ENCODE results near the gene FYCO1.

Gene FYCO1

DNA sequence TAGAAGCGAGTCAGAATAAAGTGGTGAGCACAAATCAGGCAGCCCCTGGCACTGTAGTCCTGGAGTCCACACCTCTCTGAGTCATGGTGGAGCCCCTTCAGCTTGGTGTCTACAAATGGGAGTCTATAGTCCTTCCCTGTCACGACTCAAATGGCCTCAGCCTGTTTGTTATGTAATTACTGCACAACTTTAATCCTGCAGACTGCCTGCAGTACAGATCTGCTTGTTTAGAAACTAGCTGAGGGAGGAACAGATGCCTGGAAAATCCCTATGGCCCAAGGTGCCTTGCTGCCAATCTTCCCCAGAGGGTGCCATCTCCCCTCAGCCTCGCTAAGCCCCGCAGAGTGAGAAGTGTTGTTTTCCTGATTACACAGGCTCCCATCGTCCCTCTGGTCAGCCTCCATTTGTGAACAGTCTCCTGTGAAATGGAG, 56.3 kb downstream of the FYCO1 start:
- DNase-seq = no peak

DNA sequence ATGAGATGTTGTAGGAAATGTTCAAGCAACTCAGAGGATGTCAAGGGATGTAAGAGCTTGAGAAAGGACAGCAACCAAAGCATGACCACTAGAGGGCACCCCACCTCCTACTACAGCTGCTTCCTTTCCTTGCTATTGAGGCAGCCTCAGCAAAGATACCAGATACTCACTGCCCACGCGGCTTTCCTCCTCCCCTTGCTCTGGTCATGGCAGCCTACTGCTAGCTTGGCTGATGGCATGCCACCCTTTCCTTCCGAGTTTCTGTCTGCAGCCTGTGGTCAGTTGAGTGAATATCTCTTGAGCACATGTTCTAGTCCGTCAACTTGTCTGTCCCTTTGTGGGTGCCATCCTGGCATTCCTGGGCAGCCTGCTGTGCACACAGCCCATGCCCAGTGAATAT, 56.8 kb downstream of the FYCO1 start:
- peak; percentile 46 for DNase-seq

DNA sequence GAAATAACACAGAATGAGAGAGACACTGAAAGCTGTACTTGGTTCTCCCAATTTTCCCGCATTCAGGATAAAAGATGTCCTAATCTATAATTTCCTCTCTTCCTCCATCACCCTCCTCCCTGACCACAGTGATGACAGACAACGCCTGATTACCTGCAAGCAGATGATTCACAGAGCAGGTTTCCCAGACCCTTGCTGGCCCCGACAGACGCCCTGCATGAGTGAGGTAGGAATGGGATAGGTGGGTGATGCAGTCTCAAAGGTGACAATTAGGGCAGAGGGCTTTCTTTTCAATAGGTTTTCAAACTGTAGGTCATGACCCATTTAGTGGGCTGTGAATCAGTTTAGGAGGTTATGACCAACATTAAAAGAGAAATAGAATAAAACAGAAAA, 57.6 kb downstream of the FYCO1 start:
- DNase-seq = no peak

DNA sequence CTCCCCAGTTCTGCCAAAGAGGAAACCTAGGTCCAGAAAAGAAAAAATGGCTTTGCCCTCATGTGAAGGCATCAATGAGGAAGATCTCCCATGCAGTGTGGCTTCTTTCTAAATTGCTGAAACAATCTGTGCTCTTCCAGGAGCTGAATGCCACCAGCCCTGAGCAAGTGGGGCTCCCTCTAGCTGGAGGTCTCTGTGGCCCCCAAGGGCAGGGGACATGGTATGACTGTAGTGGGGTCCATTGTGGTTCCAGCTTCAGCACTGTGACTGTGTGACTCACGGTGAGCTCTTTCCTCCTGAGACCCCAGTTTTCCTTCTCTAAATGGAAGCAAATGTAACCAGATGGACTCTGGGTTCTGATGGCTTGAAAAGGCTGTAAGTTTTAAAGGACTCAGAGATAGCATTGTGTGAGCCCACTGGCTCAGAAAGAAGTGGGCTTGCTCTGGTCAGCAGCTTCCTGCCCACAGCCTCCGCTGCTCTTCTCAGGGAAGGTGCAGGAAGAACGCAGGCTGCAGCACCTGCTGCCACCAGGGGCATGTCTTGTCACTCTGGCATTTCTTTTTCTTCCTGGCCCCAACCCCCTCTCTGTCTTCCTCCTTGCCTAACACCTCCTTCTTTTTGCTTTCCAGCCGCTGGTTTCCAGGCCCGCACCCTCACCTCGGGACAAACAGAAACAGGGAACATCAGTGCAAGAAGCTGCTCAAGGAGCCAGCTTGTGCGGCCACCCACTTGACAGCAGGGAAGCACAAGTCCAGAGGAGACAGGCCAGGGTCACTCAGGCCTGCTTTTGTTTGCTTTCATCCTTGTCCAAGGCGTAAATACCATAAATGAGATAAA, 58.2 kb downstream of the FYCO1 start:
- DNase-seq = no peak

DNA sequence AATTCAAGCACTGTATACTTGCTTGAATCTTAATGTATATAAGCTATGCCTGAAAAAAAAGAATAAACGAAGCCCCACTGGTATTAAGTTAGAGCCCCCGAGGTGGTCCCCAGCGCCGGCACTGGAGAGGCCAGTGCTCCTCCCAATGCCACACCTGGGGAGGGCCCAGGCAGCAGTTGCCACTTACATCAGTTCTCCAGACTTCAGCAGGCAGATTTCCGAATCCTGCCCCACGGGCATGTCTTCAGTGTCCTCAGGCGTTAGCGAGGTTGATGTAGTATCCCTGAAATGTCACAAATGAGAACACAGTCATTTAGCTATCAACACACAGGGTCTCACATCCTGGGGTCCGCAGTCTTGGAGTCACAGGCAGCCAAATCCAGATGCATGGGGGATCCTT, 59.4 kb downstream of the FYCO1 start:
- no peak for DNase-seq

DNA sequence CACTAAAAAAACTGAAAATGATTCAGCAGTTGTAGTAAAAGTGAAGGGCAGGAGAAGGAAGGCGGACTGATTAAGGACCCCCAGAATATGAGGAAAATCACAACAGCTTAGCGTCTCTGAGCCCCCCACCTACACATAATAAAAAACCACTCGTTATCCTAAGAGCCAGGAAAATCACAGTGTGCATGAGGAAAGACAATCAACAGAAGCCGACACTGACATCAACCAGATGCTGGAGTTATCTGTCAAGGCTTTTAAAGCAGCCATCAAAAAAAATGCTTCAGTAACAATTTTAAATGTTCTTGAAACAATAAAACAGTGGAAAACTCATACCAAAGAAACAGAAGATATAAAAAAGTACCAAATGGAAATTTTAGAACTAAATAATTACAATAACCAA, 62.0 kb downstream of the FYCO1 start:
- no peak for DNase-seq

DNA sequence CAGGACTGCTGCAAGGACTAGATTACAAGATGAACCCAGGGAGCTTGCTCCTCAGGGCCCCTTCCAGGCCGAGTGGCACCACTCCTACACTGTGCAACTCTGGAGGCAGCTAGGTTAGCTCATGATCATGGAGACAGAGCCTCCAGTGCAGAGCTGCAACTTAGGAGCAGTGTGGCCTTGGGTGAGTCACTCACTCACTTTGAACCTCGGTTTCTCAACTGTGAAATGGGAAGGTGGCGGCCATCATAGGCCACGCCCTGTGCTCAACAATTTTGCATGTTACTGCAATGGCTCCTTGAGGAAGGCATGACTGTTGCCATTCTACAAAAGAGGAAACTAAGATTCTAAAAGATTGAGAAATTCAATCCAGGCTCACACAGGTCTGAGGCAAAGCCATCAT, 63.5 kb downstream of the FYCO1 start:
- DNase-seq = no peak

DNA sequence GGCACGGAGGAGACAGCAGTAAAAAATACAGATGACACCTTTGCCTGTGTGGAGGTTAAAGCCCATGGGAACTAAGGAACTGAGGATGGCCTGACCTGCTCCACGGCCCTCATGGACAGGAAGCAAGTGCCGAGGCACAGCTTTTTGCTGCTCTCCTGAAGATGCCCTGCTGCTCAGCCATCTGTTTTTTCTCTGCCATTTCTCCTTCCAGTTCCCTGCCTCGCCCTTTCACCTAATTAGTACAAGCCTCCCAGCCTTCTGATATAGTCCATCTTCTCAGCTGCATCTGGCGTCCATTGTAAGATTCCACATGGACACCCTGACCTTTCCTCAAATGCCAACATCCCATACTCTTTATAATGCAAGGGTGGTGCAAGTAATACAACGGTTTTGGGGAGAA, 64.1 kb downstream of the FYCO1 start:
- no peak for DNase-seq

DNA sequence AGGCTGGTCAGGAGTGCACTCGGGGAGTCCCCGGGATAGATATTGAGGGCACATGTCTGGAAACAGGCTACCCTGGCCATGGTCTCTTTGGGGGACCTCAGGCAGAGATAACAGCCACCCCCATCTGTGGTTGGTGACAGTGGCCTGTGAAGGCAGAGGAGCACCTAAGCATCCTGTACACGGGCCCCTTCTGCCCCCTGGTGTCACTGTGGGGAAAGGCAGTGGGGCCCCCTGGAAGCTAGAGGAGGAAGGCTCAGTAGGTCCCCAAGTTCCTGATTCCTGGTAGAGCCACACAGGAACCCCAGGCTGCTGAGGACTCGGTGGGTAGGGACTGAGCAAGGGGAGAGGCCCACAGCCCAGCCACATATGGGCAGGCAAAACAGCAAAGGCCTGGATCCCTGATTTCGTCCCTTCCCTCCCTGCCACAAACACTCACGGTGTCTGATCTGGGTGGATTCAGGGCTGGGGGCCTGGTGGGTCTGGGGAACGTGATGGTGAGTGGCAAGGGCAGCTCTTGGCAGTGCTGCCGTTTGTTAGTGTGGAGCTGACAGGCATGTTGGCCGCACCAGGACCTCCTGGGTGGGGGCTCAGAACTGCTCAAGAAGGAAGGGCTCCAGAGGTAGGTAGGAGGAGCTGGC, 66.5 kb downstream of the FYCO1 start:
- DNase-seq = no peak

DNA sequence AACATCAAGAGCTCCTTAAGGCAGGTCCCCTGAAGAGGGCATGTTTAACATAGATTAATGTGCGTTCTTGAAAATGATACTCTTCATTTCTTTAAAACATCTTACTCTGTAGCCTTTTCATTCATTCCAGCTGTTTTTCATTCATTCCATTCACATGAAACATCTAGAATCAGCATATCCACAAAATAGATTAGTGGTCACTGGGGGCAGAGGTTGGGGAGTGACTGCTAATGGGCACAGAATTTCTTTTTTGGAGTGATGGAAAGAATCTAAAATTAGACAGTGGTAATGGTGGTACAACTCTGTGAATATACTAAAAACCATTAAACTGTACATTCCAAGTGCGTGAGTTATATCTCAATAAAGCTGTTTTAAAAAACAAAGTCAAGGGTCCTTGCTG, 67.7 kb downstream of the FYCO1 start:
- DNase-seq = no peak

DNA sequence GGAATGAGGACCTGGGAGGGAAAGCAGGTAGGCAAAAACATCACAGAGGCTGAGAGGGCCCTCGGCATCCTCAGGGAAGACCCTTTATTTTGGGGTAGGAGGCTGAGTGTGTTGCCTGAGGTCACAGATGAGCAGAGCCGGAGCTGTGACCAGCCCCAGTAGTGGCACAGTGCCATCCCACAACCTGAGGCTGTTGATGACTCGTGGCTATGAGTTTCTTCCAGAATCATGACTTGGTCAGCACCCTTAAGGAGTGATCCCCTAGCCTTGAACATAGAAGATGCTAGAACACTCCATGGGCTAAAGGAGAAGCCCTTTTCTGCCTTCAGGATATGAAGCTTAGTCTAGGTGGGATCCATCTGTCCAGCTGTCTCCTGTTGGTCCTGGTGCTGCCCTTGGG, 71.9 kb downstream of the FYCO1 start:
- no peak for DNase-seq

DNA sequence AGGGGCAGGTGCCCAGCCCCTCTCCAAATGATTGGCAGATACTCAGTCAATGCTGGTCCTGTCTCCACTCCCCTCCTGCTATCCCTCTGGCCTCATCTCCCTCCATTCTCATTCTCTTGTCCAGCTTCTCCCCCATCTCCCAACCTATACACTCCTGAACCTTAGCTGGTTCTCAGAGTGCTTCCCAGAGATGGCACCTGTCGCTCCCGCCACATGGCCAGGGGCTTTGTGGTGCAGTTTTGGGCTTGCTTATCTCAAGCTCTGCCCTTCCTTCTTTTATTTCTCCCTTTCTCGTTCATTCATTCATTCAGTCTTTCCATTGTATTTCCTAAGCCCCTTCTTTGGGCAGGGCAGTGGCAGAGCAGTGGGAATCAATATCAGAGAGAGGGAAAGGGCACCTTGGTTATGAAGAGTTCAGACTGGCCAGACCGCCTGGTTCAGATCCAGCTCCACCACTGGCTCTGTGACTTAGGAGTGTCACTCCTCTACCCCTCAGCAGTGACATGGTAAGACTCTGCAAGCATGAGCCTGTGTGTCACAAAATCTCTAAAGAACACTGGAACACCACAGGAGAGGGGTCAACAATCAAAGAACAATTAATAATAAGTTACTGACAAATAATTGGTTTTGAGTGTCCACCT, 72.6 kb downstream of the FYCO1 start:
- no peak for DNase-seq

DNA sequence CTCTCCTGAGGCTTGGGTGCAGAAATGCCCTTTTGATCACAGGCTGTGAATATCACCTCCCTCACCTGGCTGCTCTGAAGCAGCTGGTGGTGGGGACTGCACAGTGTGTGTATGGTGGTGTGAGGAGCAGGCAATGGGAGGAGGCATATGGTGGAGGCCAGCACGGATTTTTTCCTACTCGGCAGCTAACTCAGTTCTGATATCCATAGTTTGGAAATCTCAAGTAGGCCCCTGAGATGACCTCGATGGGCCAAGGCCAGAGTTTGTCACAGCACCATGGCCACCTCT, 73.6 kb downstream of the FYCO1 start:
- no peak for DNase-seq

DNA sequence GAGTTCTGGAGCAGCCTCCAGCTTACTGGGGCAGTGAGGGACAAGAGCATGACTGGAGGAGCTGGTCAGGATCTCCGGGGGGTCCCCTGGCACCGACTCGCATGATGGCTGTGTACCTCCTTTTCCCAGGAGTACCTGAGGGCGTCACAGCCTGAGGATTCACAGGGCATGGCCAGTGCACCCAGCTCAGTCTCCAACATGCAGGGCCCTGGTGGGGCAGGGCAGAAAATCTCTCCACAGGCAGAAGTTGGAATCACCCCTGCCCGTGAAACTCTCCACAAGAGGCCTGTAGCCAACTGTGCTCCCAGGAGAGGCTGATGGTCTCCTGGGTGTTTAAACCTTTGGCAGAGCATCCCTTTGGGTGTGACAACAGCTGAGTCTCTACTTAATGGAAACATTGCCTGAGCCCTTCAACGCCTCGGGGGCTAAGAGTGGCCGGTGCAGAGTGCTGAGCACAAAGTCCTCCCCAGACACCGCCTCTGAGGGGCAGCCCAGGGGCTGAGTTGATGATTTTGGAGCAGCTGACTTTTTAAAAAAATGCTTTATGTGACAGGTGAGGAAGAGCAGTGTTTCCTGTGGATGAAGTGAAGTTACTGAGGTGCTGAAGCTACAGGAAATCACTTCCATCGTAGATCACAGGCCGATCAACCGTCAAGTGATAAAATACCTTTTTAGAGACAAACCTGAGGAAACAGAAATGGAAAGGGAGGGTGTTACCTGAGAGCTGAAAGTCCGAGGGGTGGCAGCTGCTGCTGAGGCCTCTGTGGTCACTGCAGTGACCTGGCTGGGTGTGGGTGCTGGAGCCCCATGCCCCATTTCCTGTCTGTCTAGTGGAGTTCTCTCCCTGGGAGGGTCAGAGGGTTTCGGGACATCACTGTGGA, 74.2 kb downstream of the FYCO1 start:
- DNase-seq = no peak

DNA sequence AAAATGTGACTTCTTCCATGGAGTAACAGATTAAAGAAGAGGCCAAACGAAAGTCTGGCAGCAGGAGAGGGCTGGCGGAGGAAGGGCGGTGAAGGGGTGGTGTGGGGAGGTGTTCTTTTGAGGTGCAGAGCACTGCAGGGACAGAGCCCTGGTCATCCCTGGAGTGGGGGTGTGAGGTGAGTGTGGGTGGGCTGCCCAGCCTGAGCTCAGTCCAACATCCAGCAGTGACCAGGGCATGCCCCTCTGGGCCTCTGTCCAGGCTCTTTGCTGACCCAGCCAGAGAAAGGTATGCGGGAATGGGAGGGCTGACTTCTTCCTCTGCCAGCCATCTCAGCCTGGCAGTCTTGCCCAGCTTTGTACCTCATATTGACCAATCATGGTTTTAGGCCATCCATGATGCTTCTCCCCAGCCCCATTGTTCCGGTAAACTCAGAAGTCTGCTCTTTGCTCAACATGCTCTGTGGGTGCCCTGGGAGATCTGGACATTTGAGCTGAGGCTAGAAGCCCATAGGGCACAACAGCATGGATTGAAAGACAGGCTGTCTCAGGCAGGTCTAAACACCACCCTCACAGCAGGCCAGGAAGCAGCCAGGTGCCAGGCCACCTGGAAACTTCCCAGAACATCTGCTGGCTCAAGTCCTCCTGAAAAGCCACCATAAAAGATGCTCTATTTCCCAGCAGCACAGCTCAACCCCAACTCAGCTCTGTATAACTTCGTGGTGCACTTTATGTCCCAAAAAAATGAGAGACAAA, 78.3 kb downstream of the FYCO1 start:
- no peak for DNase-seq

DNA sequence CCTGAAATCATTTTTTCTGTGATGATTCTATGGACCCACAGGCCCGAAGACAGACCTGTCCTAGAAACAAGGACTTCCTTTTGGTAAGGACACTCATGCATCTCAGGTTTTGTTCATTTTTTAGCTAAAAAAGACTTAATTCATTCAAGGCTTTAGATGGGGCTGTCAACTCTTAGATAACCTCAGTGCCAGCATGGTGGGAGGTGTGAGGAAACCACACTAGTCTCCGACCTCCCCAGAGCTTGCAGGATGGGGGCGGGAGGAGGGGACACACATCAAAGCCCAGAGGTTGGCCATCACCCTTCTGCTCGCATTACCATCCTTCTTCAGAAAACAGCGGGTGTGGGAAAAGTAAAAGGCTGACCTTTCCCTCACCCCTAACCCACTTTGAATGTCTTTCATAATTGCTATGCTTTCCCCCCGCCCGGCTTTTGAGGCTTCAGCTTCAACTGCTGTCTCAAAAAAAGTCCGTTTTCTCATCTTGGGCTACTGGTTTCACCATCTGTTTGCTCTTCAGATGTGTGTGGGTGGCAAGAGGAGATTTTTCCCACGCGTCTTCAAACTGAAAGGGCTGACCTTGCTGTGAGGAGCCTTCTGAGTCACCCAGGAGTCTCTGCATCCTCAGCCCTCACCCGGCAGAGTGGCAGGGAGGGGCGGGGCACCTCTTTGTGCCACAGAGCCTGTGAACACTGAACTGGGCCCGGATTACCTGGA, 79.9 kb downstream of the FYCO1 start:
- no peak for DNase-seq

DNA sequence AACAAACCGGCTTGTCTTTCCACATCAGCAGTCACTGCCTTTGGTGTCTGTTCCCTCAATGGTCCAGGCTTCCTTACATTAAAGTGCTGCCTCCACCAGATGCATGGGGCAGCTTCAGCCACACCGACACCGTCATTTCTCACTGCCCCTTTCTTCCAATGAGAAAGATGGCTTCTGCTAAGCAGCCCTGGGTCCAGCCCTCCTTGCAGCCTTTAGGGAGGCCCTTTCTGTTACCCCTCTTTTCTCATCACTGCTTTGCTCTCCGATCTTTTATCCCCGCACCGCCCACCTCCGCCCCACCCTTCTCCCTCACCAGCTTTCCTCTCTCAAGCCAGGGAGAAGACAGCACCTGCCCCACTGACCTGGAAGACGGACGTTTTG, 80.6 kb downstream of the FYCO1 start:
- no peak for DNase-seq

DNA sequence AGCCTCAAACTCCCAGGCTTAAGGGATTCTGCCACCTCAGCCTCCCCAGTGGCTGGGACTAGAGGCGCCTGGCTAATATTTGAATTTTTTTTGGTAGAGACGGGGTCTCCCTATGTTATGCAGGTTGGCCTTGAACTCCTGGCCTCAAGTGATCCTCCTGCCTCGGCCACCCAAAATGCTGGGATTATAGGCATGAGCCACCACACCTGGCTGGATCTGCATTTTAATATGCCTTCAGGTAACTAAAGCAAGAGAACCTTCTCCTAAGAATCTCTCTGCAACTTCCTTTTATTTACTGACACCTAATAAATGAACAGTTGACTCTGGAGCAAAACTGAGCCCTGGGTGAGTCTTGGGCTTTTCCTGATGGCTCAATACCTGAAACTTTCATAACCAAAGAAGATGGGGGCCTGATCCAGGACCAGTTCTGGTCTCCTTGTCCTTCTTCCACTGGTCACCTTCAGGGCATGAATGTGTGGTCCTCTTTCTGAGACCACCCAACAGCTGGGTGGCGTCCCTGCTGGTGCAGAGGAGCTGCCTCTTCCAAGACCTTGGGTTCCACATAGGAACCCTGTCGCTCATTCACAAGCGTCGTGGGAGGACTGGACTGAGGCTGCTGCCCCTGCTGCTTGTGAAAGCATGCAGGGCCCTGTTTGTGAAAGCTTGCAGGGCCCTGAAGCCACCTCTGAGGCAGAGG, 81.1 kb downstream of the FYCO1 start:
- no peak for DNase-seq

DNA sequence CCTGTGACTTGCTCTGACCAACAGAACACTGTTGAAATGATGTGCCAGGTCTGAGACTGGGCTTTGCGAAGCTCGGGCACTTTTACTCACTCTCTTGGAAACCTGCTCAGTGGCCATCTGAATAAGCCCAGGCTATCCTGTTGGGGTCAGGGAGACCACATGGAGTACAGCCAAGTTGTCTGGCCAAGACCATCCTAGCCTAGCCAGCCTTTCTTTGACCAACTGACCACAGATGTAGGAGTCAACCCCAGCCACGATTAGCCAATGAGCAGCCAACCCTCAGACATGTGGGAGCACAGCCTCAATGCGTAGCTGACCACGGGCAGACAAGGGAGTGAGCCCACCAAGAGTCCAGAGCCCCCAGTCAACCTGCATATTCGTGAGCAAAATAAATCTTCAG, 83.2 kb downstream of the FYCO1 start:
- no peak for DNase-seq

DNA sequence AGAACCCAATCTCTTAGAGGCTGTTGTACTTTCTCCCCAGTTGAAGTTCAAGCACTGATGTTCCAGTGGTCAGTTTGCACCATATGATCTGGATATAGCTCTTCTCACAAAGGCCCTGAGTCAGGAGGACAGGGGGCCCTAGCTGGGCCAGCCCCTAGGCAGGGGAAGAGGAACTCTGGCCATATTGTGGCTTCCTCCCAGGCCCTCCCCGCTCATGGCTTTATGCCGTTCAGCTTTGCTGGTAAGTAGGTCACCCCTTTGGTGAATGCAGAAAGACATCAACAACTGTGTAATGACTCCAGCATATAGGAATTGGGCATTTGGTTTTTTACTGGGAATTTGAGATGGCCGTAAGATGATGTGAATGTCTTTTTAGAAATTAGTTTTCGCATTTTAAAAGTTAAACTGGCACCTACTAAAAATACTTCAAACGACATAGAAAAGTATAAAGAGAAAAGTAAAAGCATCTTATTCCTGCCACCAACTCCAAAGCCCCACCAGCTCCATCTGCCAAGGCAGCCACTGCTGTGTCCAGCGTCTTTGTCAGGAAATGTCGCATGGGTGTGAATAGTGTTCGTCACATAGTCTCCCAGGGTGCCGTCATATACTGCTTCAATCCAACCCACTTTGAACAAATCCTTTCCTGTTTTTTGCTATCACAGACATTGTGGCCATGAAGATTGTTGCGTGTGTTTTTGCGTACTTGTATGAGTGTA, 84.0 kb downstream of the FYCO1 start:
- DNase-seq = no peak

DNA sequence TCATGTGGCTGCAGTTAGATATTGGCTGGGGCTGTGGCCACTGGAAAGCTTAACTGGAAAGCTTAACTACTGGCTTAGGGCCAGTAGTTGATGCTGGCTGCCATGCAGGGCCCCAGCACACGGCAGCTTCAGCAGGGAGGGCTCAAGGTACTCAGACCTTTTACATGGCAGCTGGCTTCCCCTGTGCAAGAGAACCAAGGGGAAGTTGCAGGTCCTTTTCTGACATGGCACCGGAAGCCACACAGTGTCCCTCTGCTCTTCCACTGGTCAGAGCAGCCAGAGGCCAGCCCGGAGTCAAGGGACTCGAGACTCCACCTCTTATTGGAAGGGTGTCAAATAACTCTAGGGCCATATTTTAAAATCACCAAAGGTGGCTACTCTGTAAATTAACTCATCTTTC, 84.7 kb downstream of the FYCO1 start:
- no peak for DNase-seq

Data from NCI-H1105 (cell line).